GM23248 (cell line): ENCODE measurements around the gene ACKR3.

Experiments
- EZH2 ChIP-seq: fragments of 200-600 bp; sonication (generic); IDR thresholded peaks from 2 replicates; pipeline ENCODE4 v1.6.1; 2018; ENCODE audit warnings: antibody characterized with exemption, mild to moderate bottlenecking; ENCODE audit not compliant: insufficient read depth, poor library complexity, severe bottlenecking
- EZH2phosphoT487 ChIP-seq: fragments of 200-600 bp; sonication (generic); IDR thresholded peaks from 2 replicates; pipeline ENCODE4 v1.6.1; 2018; ENCODE audit warnings: antibody characterized with exemption, moderate library complexity, mild to moderate bottlenecking, low read depth; ENCODE audit not compliant: insufficient read depth

DNA sequence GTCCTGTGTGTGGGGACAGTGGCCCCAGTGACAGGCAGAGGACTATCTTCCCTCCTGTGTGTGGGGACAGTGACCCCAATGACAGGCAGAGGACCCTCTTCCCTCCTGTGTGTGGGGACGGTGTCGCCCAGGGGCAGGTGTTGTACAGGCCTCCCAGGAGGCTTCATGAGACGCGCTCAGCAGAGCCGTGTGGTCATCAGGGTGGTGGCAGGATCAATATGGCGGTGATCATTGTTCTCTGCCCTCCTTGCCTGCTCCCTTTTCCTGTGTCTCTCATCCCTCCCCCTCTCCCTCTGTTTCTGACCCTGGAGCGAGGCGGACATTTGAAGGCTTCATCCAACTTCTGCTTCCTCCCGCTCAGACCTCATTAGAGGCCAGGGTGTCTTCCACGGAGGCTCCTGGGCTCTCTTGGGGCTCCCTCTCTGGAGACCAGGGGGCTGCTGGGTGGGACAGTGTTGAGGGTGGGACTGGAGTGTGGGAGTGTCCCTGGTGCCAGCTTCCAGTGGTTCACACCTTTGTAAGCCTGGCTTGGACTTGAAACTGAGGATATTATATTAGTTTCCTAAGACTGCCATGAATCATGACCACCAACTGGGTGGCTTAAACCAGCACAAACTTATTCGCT, 59.5 kb downstream of the ACKR3 start:
- TF ChIP-seq EZH2: no peak
- TF ChIP-seq EZH2phosphoT487: no peak
